ENCODE measurements around the gene ATP5MG.

ATP5MG gene

DNA sequence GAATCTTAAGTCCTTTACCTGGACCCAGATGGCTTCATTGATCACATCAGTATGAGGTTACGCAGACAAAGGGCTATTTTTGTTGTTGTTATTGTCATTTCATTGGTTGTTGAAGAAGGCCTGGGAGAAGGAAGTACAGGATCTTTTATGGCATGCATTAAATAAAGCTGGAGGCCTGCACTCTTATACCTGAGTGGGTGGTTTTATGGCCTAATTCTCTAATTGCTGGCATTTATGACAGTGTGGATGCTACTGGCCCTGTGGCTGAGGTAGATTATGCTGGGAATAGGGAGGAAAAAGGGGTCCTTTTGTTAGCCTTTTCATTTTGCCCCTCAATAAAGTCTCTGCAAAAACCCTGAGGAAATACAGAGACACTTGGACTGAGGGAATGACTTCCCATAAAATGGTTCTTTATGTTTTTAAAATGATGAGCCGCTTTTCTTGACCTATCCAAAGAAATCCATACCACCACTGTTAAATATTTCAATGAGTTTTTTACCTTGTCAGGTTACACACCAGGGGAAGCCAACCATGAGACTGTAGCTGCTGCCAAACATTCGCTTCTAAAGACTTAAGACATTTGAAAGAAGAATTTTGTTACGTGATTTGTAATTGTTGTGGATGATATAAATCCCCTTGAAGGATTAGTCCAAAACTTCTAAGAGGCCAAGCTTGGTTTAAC is 41.6 kb downstream of the ATP5MG start:
- DNase-seq, result no peak

DNA sequence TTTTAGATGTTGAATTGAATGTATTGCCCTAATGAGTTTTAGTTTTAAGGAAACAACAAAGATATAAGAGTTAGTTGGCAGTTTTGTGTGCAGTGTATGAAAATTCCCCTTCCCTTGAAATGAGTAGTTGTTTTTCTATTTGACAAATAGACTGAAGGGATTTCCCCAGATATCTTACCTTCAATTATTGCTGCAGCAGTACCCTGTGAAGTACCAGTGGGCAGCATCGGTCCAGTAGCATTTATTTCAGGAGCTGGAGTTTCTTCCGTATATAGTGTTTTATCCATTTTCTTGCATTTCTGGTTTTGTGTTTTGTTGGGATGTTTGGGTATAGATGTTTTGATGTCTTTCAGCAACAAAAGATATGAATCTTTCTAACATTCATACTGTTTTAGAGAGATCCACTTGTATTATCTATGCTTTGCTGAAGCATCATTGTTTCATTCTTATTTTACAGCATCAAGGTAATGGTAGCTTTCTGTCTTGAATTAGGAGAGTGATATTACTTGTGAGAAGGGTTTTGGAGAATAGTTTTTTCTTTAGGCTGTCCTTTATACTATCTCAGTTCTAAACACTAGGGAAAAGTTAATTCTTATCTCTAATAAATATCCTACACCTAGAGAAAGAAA is 42.3 kb downstream of the ATP5MG start:
- DNase-seq, result no peak

DNA sequence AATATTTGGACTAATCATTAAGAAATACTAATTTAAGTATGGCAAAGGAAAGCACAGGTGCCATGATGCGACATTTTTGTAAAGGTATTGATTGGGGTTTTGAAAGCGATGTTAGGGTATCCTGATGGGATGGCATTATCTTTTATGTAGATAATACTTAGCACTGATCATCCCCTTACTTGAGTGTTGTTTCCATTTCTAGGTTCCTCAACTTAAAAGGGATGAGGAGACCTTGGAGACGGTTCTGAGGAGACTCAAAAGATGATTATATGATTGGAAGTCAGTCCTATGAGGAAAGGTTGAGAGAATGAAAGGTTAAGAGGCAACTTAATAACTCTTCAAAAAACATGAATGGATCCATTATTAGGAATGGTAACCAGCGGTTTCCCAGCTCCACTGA is 46.0 kb downstream of the ATP5MG start:
- DNase-seq, result no peak

GRCh38 chr11:118448294-118448693 is 46.9 kb downstream of the ATP5MG start:
- DNase-seq, result no peak

GRCh38 chr11:118449316-118449918 is 48.0 kb downstream of the ATP5MG start:
- no peak for DNase-seq

GRCh38 chr11:118450451-118450850 is 49.0 kb downstream of the ATP5MG start:
- DNase-seq, result no peak
